Liver (tissue), 9 donors: Measurements from ENCODE around the gene LGALS8. TPM values are rescaled to one million over a fixed set of nuclear protein-coding genes. Genes with fewer than 3 reads are reported as not detected.
"Not testable (repeated sequence)": the region's sequence is repeated elsewhere in the genome, so short reads cannot be mapped to it uniquely, and the experiment has no call there.

Source experiments
- DNase-seq: peaks from one replicate; pipeline ENCODE4 v3.0.0-alpha.2; 2017; ENCODE audit warnings: low spot score
- H3K27ac ChIP-seq, 2 donors: one replicate each; pipeline ENCODE4 v1.7.0; 2013; ENCODE audit warnings: inconsistent platforms in 2 of 2, low read length in 2 of 2, control low read depth in 1 of 2, low read depth in 1 of 2, mild to moderate bottlenecking in 1 of 2
- H3K27me3 ChIP-seq, 4 donors: one replicate each; pipeline versions ENCODE4 v1.6.1 to v1.7.0; 2013; ENCODE audit warnings: low read length in 3 of 4, inconsistent platforms in 1 of 4, mild to moderate bottlenecking in 1 of 4, moderate library complexity in 1 of 4; ENCODE audit not compliant: control insufficient read depth in 4 of 4, insufficient read depth in 4 of 4
- H3K36me3 ChIP-seq, 4 donors: one replicate each; pipeline versions ENCODE4 v1.6.1 to v1.7.0; 2013; ENCODE audit warnings: low read length in 3 of 4, mild to moderate bottlenecking in 3 of 4, low read depth in 1 of 4, moderate library complexity in 1 of 4; ENCODE audit not compliant: control insufficient read depth in 4 of 4, insufficient read depth in 3 of 4
- H3K4me1 ChIP-seq, 4 donors: one replicate each; pipeline versions ENCODE4 v1.6.1 to v1.7.0; 2013; ENCODE audit warnings: low read length in 3 of 4, mild to moderate bottlenecking in 3 of 4, moderate library complexity in 1 of 4; ENCODE audit not compliant: control insufficient read depth in 4 of 4, insufficient read depth in 4 of 4
- H3K4me3 ChIP-seq, 3 donors: one replicate each; pipeline versions ENCODE4 v1.6.1 to v1.7.0; 2013; ENCODE audit warnings: low read length in 3 of 3, control low read depth in 1 of 3, low read depth in 1 of 3, mild to moderate bottlenecking in 1 of 3
- H3K9ac ChIP-seq, 2 donors: one replicate each; pipeline ENCODE4 v1.7.0; 2013; ENCODE audit warnings: low read length in 2 of 2, mild to moderate bottlenecking in 2 of 2, moderate library complexity in 2 of 2, control low read depth in 1 of 2, low read depth in 1 of 2
- H3K9me3 ChIP-seq, 4 donors: one replicate each; pipeline versions ENCODE4 v1.6.1 to v1.7.0; 2013; ENCODE audit warnings: low read length in 3 of 4; ENCODE audit not compliant: control insufficient read depth in 4 of 4
- EGR1 ChIP-seq, 2 donors: IDR thresholded peaks; 2 replicates each; pipeline ENCODE4 v1.6.1; 2016 to 2018; ENCODE audit warnings: antibody characterized with exemption in 2 of 2, low read depth in 2 of 2
- FOXA1 ChIP-seq: IDR thresholded peaks from 2 replicates; pipeline ENCODE4 v1.6.1; 2016; ENCODE audit warnings: antibody characterized with exemption
- FOXA2 ChIP-seq: IDR thresholded peaks from 2 replicates; pipeline ENCODE4 v1.6.1; 2016; ENCODE audit warnings: antibody characterized with exemption
- HNF4A ChIP-seq, 2 donors: conservative IDR thresholded peaks; 2 replicates each; pipeline ENCODE4 v1.6.1; 2016; ENCODE audit warnings: antibody characterized with exemption in 2 of 2, mild to moderate bottlenecking in 2 of 2
- HNF4G ChIP-seq: IDR thresholded peaks from 2 replicates; pipeline ENCODE4 v1.6.1; 2016; ENCODE audit warnings: antibody characterized with exemption
- JUND ChIP-seq, 2 donors: IDR thresholded peaks; 2 replicates each; pipeline ENCODE4 v1.6.1; 2016; ENCODE audit warnings: antibody characterized with exemption in 2 of 2
- NR2F2 ChIP-seq: IDR thresholded peaks from 2 replicates; pipeline ENCODE4 v1.6.1; 2016; ENCODE audit warnings: antibody characterized with exemption
- RAD21 ChIP-seq, 2 donors: IDR thresholded peaks; 2 replicates each; pipeline ENCODE4 v1.6.1; 2016; ENCODE audit warnings: antibody characterized with exemption in 2 of 2, mild to moderate bottlenecking in 2 of 2
- RXRA ChIP-seq, 2 donors: IDR thresholded peaks; 2 replicates each; pipeline ENCODE4 v1.6.1; 2017 to 2018; ENCODE audit warnings: antibody characterized with exemption in 2 of 2, mild to moderate bottlenecking in 1 of 2
- SP1 ChIP-seq: IDR thresholded peaks from 2 replicates; pipeline ENCODE4 v1.6.1; 2018; ENCODE audit warnings: antibody characterized with exemption, mild to moderate bottlenecking
- TAF1 ChIP-seq: conservative IDR thresholded peaks from 2 replicates; pipeline ENCODE4 v1.6.1; 2016; ENCODE audit warnings: antibody characterized with exemption, mild to moderate bottlenecking
- YY1 ChIP-seq: IDR thresholded peaks from 2 replicates; pipeline ENCODE4 v1.6.1; 2016; ENCODE audit warnings: antibody characterized with exemption, mild to moderate bottlenecking
- WGBS: extraction: QIAGEN DNeasy Blood & Tissue Kit; methylation state at CpG from one replicate; pipeline ENCODE4 v1.1.7; 2013; 5-methylcytosine and 5-hydroxymethylcytosine counted together
- polyA plus RNA-seq, 2 donors: library from polyadenylated mRNA; stranded (reverse) in 1 of 2; unstranded in 1 of 2; fragments of 200-250 nt in 1 of 2; fragments of >200 nt in 1 of 2; fragmentation: Nextera tagmentation in 1 of 2; extraction: Ambion mirVana in 1 of 2; gene quantifications; one replicate each; pipeline versions ENCODE4 v1.2.1 to v1.2.3, GENCODE V29; 2013 to 2015
- total RNA-seq, 2 donors: library from RNA; depleted of rRNA; stranded (reverse); fragments of >200 nt; gene quantifications; one replicate each; pipeline ENCODE4 v1.2.3, GENCODE V29; 2014
- TF ChIP-seq, protein P1 (sequence below): IDR thresholded peaks from 2 replicates; pipeline ENCODE4 v1.6.1; 2016; ENCODE audit warnings: antibody characterized with exemption
- TF ChIP-seq, protein P2 (sequence below): IDR thresholded peaks from 2 replicates; pipeline ENCODE4 v1.6.1; 2016; ENCODE audit warnings: antibody characterized with exemption
- TF ChIP-seq, protein P3 (sequence below): fragments of 150-350 bp; IDR thresholded peaks from 2 replicates; pipeline ENCODE4 v1.5.1; 2017; ENCODE audit warnings: improper control_type of control experiment, low read depth, low read length; ENCODE audit not compliant: missing input control
- TF ChIP-seq, protein P4 (sequence below): IDR thresholded peaks from 2 replicates; pipeline ENCODE4 v1.6.1; 2016; ENCODE audit warnings: antibody characterized with exemption
- TF ChIP-seq, protein P5 (sequence below): IDR thresholded peaks from 2 replicates; pipeline ENCODE4 v1.6.1; 2016; ENCODE audit warnings: antibody characterized with exemption, mild to moderate bottlenecking
- donor health status: healthy.
- donor health status: healthy.
- donor health status: healthy.
- donor health status: healthy.
- donor health status: healthy.

Gene LGALS8
- total and polyA plus RNA-seq, 4 donors: 20.7 to 75.9 (median 50.4) TPM

DNA sequence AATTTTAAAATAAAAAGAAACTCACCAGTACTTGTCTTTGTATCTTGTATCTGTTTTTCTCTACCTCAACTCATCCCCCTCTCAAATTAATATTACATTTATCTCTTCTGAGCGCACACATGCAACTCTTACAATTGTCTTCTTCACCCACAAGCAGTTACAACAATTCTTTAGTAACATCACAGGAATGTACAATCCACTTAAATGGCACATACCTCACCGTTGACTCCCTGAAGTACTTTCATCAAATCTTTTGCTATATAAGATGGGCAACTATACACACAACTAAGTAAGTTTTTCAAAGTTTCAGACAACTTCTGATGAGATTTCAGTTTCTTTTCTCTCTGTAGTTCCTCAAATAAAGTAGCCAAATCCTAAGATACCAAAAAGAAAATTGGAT is 52.2 kb downstream of the LGALS8 start:
- TF ChIP-seq, protein P1, sequence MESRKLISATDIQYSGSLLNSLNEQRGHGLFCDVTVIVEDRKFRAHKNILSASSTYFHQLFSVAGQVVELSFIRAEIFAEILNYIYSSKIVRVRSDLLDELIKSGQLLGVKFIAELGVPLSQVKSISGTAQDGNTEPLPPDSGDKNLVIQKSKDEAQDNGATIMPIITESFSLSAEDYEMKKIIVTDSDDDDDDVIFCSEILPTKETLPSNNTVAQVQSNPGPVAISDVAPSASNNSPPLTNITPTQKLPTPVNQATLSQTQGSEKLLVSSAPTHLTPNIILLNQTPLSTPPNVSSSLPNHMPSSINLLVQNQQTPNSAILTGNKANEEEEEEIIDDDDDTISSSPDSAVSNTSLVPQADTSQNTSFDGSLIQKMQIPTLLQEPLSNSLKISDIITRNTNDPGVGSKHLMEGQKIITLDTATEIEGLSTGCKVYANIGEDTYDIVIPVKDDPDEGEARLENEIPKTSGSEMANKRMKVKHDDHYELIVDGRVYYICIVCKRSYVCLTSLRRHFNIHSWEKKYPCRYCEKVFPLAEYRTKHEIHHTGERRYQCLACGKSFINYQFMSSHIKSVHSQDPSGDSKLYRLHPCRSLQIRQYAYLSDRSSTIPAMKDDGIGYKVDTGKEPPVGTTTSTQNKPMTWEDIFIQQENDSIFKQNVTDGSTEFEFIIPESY: no peak
- no peak for TF ChIP-seq HNF4A (conservative IDR thresholded peaks at IDR 0.05)
- Histone ChIP-seq H3K9ac (no peak overlapping the region), H3K9me3 (no peaks in the 10 kb centered on the region), H3K27me3 (no peaks in the 10 kb centered on the region), H3K36me3 (peaks cover 6 to 43% (median 40%) of the 10 kb centered on the region in 4 donors), H3K4me3 (no peak overlapping the region), H3K4me1 (no peaks in the 10 kb centered on the region), H3K27ac (no peak overlapping the region)
- 49% methylated on average over 2 of the region's 2 CpGs for WGBS
- DNase-seq: no peak

DNA sequence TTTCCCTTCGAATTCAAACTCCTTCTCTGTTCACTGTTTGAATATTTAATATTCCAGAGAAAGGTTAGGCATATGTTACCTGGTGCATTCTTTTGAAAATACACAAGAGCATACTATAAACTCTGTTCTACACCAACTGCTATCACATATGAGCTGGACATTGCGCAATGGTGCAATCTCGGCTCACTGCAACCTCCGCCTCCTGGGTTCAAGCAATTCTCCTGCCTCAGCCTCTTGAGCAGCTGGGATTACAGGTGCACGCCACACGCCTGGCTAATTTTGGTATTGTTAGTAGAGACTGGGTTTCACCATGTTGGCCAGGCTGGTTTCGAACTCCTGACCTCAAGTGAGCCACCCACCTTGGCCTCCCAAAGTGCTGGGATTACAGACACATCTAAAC is 53.3 kb downstream of the LGALS8 start:
- not testable (repeated sequence) for H3K4me3 ChIP-seq, H3K27ac ChIP-seq, H3K9me3 ChIP-seq, H3K9ac ChIP-seq, H3K4me1 ChIP-seq, DNase-seq, H3K27me3 ChIP-seq
- H3K36me3 ChIP-seq: peaks cover 6 to 37% (median 34%) of the 10 kb centered on the region in 4 donors
- 80% methylated on average over 7 of the region's 7 CpGs for WGBS

DNA sequence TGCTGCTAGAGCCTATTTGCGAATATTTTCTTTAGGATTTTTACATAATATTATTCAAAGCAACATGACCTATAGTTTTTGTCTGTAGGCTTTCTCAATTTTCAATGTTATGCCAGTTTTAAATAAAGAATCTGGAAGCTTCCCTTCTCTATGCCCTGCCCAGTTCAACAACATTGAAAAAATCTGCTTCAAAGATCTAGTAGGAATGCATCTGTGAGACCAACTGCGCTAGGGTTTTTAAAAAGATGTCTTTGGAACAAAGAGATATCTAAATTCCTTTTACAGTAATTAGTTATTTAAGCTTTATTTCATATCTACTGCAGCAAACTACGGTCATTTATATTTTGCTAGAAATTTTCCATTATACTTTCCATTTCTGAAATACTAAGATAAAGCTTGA is 54.9 kb downstream of the LGALS8 start:
- peaks cover 7 to 36% (median 28%) of the 10 kb centered on the region in 4 donors for H3K36me3 ChIP-seq
- H3K27me3 ChIP-seq: no peaks in the 10 kb centered on the region
- H3K27ac ChIP-seq: no peak overlapping the region
- 99% methylated on average over 3 of the region's 3 CpGs for WGBS
- no peaks in the 10 kb centered on the region for H3K4me1 ChIP-seq
- no peak overlapping the region for H3K4me3 ChIP-seq
- DNase-seq: no peak
- no peak overlapping the region for H3K9ac ChIP-seq
- H3K9me3 ChIP-seq: no peaks in the 10 kb centered on the region
- TF ChIP-seq RAD21 (IDR thresholded peaks at IDR 0.05): no peak
- no peak for TF ChIP-seq EGR1 (IDR thresholded peaks at IDR 0.05; ENCODE audit: low read depth in 2 of 2)
- TF ChIP-seq SP1: no peak
- TF ChIP-seq FOXA2: no peak
- no peak for TF ChIP-seq FOXA1
- TF ChIP-seq NR2F2: no peak
- TF ChIP-seq HNF4A (conservative IDR thresholded peaks at IDR 0.05): no peak
- no peak for TF ChIP-seq RXRA (IDR thresholded peaks at IDR 0.05)
- TF ChIP-seq, protein P2, sequence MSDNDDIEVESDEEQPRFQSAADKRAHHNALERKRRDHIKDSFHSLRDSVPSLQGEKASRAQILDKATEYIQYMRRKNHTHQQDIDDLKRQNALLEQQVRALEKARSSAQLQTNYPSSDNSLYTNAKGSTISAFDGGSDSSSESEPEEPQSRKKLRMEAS: no peak
- TF ChIP-seq TAF1: no peak
- TF ChIP-seq, protein P3, sequence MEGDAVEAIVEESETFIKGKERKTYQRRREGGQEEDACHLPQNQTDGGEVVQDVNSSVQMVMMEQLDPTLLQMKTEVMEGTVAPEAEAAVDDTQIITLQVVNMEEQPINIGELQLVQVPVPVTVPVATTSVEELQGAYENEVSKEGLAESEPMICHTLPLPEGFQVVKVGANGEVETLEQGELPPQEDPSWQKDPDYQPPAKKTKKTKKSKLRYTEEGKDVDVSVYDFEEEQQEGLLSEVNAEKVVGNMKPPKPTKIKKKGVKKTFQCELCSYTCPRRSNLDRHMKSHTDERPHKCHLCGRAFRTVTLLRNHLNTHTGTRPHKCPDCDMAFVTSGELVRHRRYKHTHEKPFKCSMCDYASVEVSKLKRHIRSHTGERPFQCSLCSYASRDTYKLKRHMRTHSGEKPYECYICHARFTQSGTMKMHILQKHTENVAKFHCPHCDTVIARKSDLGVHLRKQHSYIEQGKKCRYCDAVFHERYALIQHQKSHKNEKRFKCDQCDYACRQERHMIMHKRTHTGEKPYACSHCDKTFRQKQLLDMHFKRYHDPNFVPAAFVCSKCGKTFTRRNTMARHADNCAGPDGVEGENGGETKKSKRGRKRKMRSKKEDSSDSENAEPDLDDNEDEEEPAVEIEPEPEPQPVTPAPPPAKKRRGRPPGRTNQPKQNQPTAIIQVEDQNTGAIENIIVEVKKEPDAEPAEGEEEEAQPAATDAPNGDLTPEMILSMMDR: no peak
- TF ChIP-seq, protein P1: no peak
- no peak for TF ChIP-seq HNF4G
- no peak for TF ChIP-seq JUND (IDR thresholded peaks at IDR 0.05)
- TF ChIP-seq, protein P4, sequence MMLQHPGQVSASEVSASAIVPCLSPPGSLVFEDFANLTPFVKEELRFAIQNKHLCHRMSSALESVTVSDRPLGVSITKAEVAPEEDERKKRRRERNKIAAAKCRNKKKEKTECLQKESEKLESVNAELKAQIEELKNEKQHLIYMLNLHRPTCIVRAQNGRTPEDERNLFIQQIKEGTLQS: no peak
- TF ChIP-seq, protein P5, sequence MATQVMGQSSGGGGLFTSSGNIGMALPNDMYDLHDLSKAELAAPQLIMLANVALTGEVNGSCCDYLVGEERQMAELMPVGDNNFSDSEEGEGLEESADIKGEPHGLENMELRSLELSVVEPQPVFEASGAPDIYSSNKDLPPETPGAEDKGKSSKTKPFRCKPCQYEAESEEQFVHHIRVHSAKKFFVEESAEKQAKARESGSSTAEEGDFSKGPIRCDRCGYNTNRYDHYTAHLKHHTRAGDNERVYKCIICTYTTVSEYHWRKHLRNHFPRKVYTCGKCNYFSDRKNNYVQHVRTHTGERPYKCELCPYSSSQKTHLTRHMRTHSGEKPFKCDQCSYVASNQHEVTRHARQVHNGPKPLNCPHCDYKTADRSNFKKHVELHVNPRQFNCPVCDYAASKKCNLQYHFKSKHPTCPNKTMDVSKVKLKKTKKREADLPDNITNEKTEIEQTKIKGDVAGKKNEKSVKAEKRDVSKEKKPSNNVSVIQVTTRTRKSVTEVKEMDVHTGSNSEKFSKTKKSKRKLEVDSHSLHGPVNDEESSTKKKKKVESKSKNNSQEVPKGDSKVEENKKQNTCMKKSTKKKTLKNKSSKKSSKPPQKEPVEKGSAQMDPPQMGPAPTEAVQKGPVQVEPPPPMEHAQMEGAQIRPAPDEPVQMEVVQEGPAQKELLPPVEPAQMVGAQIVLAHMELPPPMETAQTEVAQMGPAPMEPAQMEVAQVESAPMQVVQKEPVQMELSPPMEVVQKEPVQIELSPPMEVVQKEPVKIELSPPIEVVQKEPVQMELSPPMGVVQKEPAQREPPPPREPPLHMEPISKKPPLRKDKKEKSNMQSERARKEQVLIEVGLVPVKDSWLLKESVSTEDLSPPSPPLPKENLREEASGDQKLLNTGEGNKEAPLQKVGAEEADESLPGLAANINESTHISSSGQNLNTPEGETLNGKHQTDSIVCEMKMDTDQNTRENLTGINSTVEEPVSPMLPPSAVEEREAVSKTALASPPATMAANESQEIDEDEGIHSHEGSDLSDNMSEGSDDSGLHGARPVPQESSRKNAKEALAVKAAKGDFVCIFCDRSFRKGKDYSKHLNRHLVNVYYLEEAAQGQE: no peak
- TF ChIP-seq YY1: no peak
